ENCODE results near the gene AMER1. TPM values are rescaled to one million over a fixed set of nuclear protein-coding genes. Genes with fewer than 3 reads are reported as not detected.

AMER1 gene
- total RNA-seq, 1 donor from 2014 or later, result 15.8 TPM

GRCh38 chrX:64205735-64206501, 410 bp upstream of the AMER1 start:
- Mint-ChIP-seq H3K4me3 (peak overlapping the region; percentile 75), H3K27me3 (ENCODE audit: low read depth) (no peaks in the 10 kb centered on the region), H3K36me3 (no peaks in the 10 kb centered on the region), H3K9me3 (peaks cover 4% of the 10 kb centered on the region), H3K4me1 (peaks cover 28% of the 10 kb centered on the region), H3K27ac (peak overlapping the region; percentile 96)
- TF ChIP-seq, protein P1, sequence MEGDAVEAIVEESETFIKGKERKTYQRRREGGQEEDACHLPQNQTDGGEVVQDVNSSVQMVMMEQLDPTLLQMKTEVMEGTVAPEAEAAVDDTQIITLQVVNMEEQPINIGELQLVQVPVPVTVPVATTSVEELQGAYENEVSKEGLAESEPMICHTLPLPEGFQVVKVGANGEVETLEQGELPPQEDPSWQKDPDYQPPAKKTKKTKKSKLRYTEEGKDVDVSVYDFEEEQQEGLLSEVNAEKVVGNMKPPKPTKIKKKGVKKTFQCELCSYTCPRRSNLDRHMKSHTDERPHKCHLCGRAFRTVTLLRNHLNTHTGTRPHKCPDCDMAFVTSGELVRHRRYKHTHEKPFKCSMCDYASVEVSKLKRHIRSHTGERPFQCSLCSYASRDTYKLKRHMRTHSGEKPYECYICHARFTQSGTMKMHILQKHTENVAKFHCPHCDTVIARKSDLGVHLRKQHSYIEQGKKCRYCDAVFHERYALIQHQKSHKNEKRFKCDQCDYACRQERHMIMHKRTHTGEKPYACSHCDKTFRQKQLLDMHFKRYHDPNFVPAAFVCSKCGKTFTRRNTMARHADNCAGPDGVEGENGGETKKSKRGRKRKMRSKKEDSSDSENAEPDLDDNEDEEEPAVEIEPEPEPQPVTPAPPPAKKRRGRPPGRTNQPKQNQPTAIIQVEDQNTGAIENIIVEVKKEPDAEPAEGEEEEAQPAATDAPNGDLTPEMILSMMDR (IDR thresholded peaks at IDR 0.05; ENCODE audit: unreplicated experiment), result no peak
- peak; percentile 71 to 88 for DNase-seq (ENCODE audit: low spot score in 2 of 2, unreplicated experiment in 2 of 2)

DNA sequence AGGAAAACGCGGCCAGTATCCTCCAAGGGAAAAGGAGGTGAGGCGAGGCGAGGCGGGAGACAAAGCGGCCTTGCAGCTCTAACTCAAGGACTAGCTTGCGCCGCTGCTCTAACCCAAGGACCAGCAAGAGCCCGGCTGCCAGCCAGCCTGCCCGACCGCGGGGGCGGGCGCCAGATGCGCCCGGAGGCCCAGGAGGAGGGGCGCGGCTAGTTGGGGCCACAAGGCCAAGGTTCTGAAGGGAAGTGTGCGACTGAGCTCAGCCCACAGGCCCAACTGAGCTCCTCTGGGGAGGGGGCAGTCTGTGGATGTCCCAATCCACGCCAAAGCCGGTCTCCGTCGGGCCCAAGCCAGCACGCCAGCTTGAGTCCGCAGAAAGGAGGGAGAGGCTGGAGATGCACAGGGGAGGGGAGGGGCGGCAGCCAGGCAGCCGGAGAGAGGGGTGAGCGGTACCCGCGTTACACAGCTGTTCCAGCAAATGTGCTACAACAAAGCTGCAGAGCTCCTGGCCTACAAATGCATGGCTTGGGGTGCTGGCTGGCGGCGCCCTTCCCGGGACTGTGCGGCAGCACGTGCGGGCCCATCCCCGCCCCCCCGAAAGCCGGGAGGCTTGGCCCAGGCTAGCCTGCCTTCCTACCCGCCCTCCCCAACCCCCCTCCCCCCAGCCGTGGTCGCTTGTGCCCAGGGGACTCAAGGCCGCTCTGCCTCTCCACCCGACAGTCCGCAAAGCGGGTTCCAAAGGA, 637 bp downstream of the AMER1 start:
- TF ChIP-seq, protein P1 (IDR thresholded peaks at IDR 0.05; ENCODE audit: unreplicated experiment), result no peak
- Mint-ChIP-seq H3K27me3 (ENCODE audit: low read depth) (no peaks in the 10 kb centered on the region), H3K9me3 (peaks cover 6% of the 10 kb centered on the region), H3K4me1 (peaks cover 28% of the 10 kb centered on the region), H3K36me3 (no peaks in the 10 kb centered on the region), H3K4me3 (peak overlapping the region; percentile 75), H3K27ac (peak overlapping the region; percentile 47)
- peak in 1 of 2 experiments; percentile 48 for DNase-seq (ENCODE audit: low spot score in 2 of 2, unreplicated experiment in 2 of 2)

- H3K9me3 Mint-ChIP-seq, result peaks cover 12% of the 10 kb centered on the region
- H3K27me3 Mint-ChIP-seq (ENCODE audit: low read depth), result no peaks in the 10 kb centered on the region
- H3K27ac Mint-ChIP-seq, result peak overlapping the region; percentile 25
- H3K4me3 Mint-ChIP-seq, result peak overlapping the region; percentile 72
- no peak for DNase-seq (ENCODE audit: low spot score in 2 of 2, unreplicated experiment in 2 of 2)
- H3K36me3 Mint-ChIP-seq, result no peaks in the 10 kb centered on the region
- peaks cover 28% of the 10 kb centered on the region for H3K4me1 Mint-ChIP-seq
- TF ChIP-seq, protein P1 (IDR thresholded peaks at IDR 0.05; ENCODE audit: unreplicated experiment), result no peak
Observed at GRCh38 chrX:64204252-64204651, 1.3 kb downstream of the AMER1 start.

- Mint-ChIP-seq H3K27me3 (ENCODE audit: low read depth) (no peaks in the 10 kb centered on the region), H3K36me3 (no peaks in the 10 kb centered on the region), H3K4me1 (peaks cover 34% of the 10 kb centered on the region), H3K4me3 (peak overlapping the region; percentile 72), H3K27ac (no peak overlapping the region), H3K9me3 (peaks cover 12% of the 10 kb centered on the region)
- TF ChIP-seq, protein P1 (IDR thresholded peaks at IDR 0.05; ENCODE audit: unreplicated experiment), result no peak
- DNase-seq (ENCODE audit: low spot score in 2 of 2, unreplicated experiment in 2 of 2), result no peak
Observed at GRCh38 chrX:64202808-64203325, 2.6 kb downstream of the AMER1 start.

DNA sequence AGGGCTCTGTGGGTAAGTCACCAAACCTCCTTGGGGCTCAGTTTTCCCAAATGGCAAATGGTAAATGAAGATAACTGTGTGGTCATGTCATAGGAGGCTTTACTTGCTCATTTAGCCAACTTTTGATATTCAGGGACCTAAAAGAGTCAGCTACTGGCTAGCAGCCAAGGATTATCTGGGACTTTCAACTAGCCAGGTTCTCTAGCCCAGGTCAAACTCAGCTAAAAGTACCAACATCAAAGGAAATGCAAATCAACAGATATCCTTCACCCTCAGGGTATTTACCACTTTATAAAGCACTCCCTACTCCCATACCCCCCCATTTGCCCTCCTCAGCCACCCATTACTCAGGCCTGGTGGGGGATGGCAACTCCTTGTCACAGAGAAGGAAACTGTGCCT, 7.5 kb downstream of the AMER1 start:
- Mint-ChIP-seq H3K4me3 (no peak overlapping the region), H3K4me1 (peaks cover 18% of the 10 kb centered on the region), H3K27me3 (ENCODE audit: low read depth) (no peaks in the 10 kb centered on the region), H3K36me3 (no peaks in the 10 kb centered on the region), H3K9me3 (peaks cover 12% of the 10 kb centered on the region), H3K27ac (no peak overlapping the region)
- TF ChIP-seq, protein P1 (IDR thresholded peaks at IDR 0.05; ENCODE audit: unreplicated experiment), result no peak
- no peak for DNase-seq (ENCODE audit: low spot score in 2 of 2, unreplicated experiment in 2 of 2)

Measured in mesothelial cell of epicardium (in vitro differentiated cells).